ENCODE measurements around the gene CPLANE1. TPM values are rescaled to one million over a fixed set of nuclear protein-coding genes. Genes with fewer than 3 reads are reported as not detected.
"Not testable (repeated sequence)": the region's sequence is repeated elsewhere in the genome, so short reads cannot be mapped to it uniquely, and the experiment has no call there.

CPLANE1 gene
- total RNA-seq, 4 donors from 2014 or later: 17.0 to 24.5 (median 19.1) TPM

DNA sequence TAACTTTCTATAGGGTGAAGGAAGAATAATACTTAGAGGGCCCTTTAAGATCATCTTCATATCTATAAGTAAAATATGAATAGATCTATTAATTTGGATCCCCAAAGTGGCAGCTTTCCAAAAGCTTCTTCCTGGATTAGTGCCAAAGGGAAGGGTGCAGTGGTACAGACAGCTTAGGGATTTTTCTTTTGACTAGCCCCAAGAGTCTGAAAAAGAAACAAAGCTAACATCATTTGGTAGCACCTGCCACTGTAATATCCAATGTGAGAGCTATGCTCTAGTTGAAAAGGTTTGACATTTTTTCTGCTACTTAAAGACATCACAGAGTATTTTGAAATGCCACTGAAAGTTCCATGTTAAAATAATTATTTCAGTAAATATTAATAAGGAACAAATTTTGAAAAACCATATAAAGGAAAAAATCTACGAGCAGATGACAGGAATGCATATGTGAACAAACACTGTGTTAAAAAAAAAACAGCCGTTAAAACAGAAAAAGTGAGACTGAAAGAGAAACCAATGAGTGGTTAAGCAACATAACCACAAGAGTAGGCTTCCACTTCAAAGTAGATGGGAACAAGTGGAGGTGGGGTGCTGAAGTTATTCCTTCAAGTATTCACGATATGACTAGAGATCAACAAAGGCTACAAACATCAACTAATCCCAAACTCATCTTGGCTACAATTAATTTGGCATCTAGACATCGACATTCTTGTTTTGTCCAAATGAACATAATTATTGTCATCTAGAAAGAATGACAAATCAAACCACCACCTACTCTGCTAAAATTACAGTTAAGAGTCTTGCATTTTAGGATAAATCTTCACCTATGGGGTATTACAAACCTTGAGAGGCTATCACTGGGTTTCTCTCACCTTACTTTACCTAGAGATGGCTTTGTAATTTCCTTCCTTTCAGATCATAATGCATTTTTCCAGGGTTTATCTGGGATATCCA, 137.5 kb downstream of the CPLANE1 start:
- intact Hi-C loops (cut with DNase I): no loop called here
- H3K27me3 ChIP-seq: no peaks in the 10 kb centered on the region

DNA sequence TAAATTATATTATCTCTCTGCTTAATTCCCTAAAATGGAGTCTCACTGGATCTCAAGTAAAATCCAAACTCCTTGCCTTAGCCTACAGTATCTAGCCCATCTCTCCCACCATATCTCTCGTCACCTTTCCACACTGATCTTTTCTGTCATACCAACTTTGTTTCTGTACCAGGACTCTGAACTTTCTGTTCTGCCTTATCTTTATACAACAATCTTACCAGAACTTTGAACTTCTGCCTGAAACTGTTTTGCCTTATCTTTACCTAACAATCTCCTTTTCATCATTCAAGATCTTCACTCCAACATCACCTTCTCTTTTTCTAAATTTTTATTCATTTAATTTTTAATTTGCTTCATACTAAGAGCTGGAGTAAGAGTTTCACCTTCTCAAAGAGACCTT, 139.0 kb downstream of the CPLANE1 start:
- no peak for DNase-seq (ENCODE audit: extremely low spot score)
- no peaks in the 10 kb centered on the region for H3K27me3 ChIP-seq
- no peaks in the 10 kb centered on the region for H3K4me1 ChIP-seq
- intact Hi-C loops (cut with DNase I): no loop called here
- H3K36me3 ChIP-seq: peaks cover 38 to 99% (median 66%) of the 10 kb centered on the region in 4 donors
- H3K9me3 ChIP-seq: no peaks in the 10 kb centered on the region
- 97% methylated on average over 1 of the region's 1 CpG for WGBS
- no peak for TF ChIP-seq POLR2A (IDR thresholded peaks at IDR 0.05; ENCODE audit: low read depth)
- TF ChIP-seq, protein P1, sequence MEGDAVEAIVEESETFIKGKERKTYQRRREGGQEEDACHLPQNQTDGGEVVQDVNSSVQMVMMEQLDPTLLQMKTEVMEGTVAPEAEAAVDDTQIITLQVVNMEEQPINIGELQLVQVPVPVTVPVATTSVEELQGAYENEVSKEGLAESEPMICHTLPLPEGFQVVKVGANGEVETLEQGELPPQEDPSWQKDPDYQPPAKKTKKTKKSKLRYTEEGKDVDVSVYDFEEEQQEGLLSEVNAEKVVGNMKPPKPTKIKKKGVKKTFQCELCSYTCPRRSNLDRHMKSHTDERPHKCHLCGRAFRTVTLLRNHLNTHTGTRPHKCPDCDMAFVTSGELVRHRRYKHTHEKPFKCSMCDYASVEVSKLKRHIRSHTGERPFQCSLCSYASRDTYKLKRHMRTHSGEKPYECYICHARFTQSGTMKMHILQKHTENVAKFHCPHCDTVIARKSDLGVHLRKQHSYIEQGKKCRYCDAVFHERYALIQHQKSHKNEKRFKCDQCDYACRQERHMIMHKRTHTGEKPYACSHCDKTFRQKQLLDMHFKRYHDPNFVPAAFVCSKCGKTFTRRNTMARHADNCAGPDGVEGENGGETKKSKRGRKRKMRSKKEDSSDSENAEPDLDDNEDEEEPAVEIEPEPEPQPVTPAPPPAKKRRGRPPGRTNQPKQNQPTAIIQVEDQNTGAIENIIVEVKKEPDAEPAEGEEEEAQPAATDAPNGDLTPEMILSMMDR (IDR thresholded peaks at IDR 0.05): no peak
- TF ChIP-seq POLR2AphosphoS5 (IDR thresholded peaks at IDR 0.05): no peak
- TF ChIP-seq EP300 (IDR thresholded peaks at IDR 0.05): no peak
- H3K27ac ChIP-seq (replicated peaks in 1 of 4): no peak overlapping the region
- H3K4me3 ChIP-seq: no peak overlapping the region

More for the DNA sequence above, 137.5 kb downstream of the CPLANE1 start:
- no peaks in the 10 kb centered on the region for H3K4me1 ChIP-seq
- no peak overlapping the region for H3K4me3 ChIP-seq
- DNase-seq (ENCODE audit: extremely low spot score): no peak
- TF ChIP-seq POLR2A (IDR thresholded peaks at IDR 0.05; ENCODE audit: low read depth) (no peak), POLR2AphosphoS5 (IDR thresholded peaks at IDR 0.05) (no peak), EP300 (IDR thresholded peaks at IDR 0.05) (no peak)
- TF ChIP-seq, protein P1 (IDR thresholded peaks at IDR 0.05): no peak
- H3K9me3 ChIP-seq: no peaks in the 10 kb centered on the region
- no peak overlapping the region for H3K27ac ChIP-seq (replicated peaks in 1 of 4)
- peaks cover 41 to 96% (median 63%) of the 10 kb centered on the region in 4 donors for H3K36me3 ChIP-seq
- 89% methylated on average over 4 of the region's 4 CpGs for WGBS

DNA sequence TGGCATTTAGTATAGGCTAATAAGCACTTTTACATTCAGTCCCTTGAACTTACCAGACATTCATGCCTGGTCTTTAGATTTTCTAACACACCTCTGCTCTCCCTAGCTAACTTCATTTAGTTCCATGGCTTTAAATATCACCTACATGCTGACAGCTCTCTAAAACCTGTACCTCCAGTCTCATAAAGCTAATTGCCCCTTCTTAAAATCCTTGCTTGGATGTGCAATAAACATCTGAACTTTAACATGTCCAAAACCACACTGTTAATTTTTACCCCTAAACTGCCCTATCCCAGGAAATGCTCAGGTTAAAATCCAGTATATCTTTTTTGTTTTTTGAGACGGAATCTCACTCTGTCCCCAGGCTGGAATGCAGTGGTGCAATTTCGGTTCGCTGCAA, 139.8 kb downstream of the CPLANE1 start:
- intact Hi-C loops (cut with DNase I): no loop called here
- Histone ChIP-seq H3K36me3 (peaks cover 41 to 99% (median 66%) of the 10 kb centered on the region in 4 donors), H3K27ac (replicated peaks in 1 of 4) (no peak overlapping the region), H3K9me3 (no peaks in the 10 kb centered on the region), H3K4me3 (no peak overlapping the region), H3K27me3 (no peaks in the 10 kb centered on the region), H3K4me1 (no peaks in the 10 kb centered on the region)
- DNase-seq (ENCODE audit: extremely low spot score): no peak
- 93% methylated on average over 3 of the region's 3 CpGs for WGBS
- TF ChIP-seq EP300 (IDR thresholded peaks at IDR 0.05): no peak
- TF ChIP-seq, protein P1 (IDR thresholded peaks at IDR 0.05): no peak
- no peak for TF ChIP-seq POLR2AphosphoS5 (IDR thresholded peaks at IDR 0.05)
- TF ChIP-seq POLR2A (IDR thresholded peaks at IDR 0.05; ENCODE audit: low read depth): no peak

DNA sequence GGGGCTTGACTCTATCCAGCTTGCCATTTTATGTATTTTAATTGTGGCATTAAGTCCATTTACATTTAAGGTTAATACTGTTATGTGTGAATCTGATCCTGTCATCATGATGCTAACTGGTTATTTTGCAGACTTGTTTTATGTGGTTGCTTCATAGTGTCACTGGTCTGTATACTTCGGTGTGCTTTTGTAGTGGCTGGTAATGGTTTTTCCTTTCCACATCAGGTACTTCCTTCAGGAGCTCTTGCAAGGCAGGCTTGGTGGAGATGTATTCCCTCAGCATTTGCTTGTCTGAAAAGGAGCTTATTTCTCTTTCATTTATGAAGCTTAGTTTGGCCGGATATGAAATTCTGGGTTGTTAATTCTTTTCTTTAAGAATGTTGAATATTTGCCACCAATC, 145.9 kb downstream of the CPLANE1 start:
- no peak overlapping the region for H3K4me3 ChIP-seq
- peaks cover 0 to 17% (median 5%) of the 10 kb centered on the region in 4 donors for H3K9me3 ChIP-seq
- peaks cover 22 to 52% (median 40%) of the 10 kb centered on the region in 4 donors for H3K36me3 ChIP-seq
- DNase-seq (ENCODE audit: extremely low spot score): no peak
- H3K27ac ChIP-seq (replicated peaks in 1 of 4): no peak overlapping the region
- intact Hi-C loops (cut with DNase I): no loop called here
- H3K27me3 ChIP-seq: no peaks in the 10 kb centered on the region
- H3K4me1 ChIP-seq: no peaks in the 10 kb centered on the region
- TF ChIP-seq POLR2AphosphoS5 (IDR thresholded peaks at IDR 0.05) (no peak), POLR2A (IDR thresholded peaks at IDR 0.05; ENCODE audit: low read depth) (no peak), EP300 (IDR thresholded peaks at IDR 0.05) (no peak)
- TF ChIP-seq, protein P1 (IDR thresholded peaks at IDR 0.05): no peak
- WGBS: 96% methylated on average over 2 of the region's 2 CpGs

DNA sequence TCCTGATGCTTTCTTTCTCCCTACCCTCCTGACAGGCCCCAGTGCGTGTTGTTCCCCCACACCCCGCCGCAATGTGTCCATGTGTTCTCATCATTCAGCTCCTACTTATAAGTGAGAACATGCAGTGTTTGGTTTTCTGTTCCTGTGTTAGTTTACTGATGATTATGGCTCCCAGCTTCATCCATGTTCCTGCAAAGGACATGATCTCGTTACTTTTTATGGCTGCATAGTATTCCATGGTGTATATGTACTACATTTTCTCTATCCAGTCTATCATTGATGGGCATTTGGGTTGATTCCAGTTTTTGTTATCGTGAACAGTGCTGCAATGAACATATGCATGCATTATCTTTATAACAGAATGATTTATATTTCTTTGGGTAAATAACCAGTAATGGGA, 149.9 kb downstream of the CPLANE1 start:
- intact Hi-C loops (cut with DNase I); H3K4me1 ChIP-seq: not testable (repeated sequence)

DNA sequence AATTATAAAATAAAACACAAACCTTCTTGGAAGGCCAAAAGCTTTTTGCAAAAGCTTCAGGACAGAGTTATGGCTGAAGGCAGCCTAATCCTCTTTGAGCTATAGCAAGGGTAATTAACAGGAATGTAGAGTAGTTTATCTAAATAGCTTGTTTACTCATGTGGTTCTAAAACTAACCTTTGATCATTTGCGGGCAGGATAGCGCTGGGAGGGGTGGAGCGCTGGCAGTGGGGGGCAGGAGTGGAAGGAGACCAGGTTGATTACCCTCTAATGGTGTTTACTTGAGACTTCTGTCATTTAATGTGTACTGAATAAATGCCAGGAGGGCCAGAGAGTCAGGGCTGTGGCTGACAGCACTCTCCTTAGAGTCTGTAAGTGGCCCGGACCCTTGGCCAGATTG, 155.4 kb downstream of the CPLANE1 start:
- H3K9me3 ChIP-seq; H3K4me1 ChIP-seq; DNase-seq (ENCODE audit: extremely low spot score); H3K27ac ChIP-seq (replicated peaks in 1 of 4); intact Hi-C loops (cut with DNase I); H3K4me3 ChIP-seq; H3K27me3 ChIP-seq: not testable (repeated sequence)
- peaks cover 0 to 23% (median 0%) of the 10 kb centered on the region in 4 donors for H3K36me3 ChIP-seq
- 77% methylated on average over 4 of the region's 4 CpGs for WGBS

More for the DNA sequence above, 149.9 kb downstream of the CPLANE1 start:
- Histone ChIP-seq H3K36me3 (peaks cover 3 to 16% (median 8%) of the 10 kb centered on the region in 4 donors), H3K9me3 (peaks cover 0 to 26% (median 5%) of the 10 kb centered on the region in 4 donors)
- H3K27ac ChIP-seq (replicated peaks in 1 of 4); H3K27me3 ChIP-seq; DNase-seq (ENCODE audit: extremely low spot score); H3K4me3 ChIP-seq: not testable (repeated sequence)
- WGBS: over 99% methylated on average over 5 of the region's 5 CpGs
